ENCODE data around the gene SUPT3H.

DNA sequence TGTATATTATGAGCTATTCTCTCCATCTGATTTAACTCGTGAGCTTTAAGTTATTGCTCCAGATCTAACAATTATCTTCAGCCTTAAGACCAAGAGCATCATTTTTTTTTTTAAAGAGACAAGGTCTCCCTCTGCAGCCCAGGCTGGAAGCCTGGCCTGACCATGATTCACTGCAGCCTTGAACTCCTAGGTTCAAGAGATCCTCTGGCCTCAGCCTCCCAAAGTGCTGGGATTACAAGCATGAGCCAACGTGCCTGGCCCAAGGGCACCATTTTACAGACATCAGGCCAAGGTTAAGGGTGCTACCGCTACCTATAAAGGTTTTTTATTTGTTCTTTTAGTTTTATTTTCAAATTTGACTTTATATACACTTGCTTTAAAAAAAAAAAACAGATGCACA, 2.3 kb downstream of the SUPT3H start:
- TF ChIP-seq POLR2AphosphoS5 (IDR thresholded peaks at IDR 0.05; ENCODE audit: borderline replicate concordance, low read depth, low read length) (no peak), EZH2 (IDR thresholded peaks at IDR 0.05) (no peak), FOXP2 (optimal IDR thresholded peaks at IDR 0.05; ENCODE audit: control extremely low read depth, extremely low read length, insufficient read depth) (no peak)

Measured in SK-N-MC (cell line).